Kidney epithelial cell (primary cell): Measurements from ENCODE around the gene ITPK1. TPM values are rescaled to one million over a fixed set of nuclear protein-coding genes. Genes with fewer than 3 reads are reported as not detected.

Experiments used
- DNase-seq: peaks from one replicate; pipeline ENCODE4 v3.0.0-alpha.2; 2010; ENCODE audit warnings: low read depth
- H3K27me3 ChIP-seq: 2 replicates; pipeline ENCODE4 v1.6.0; 2011; ENCODE audit warnings: low read length; ENCODE audit not compliant: control insufficient read depth, insufficient read depth
- H3K36me3 ChIP-seq: 2 replicates; pipeline ENCODE4 v1.5.1; 2011; ENCODE audit warnings: low read length; ENCODE audit not compliant: control insufficient read depth, insufficient read depth
- H3K4me3 ChIP-seq: 2 replicates; pipeline ENCODE4 v1.5.1; 2011; ENCODE audit warnings: low read depth, mild to moderate bottlenecking, control low read depth, low read length
- CTCF ChIP-seq: IDR thresholded peaks from 2 replicates; pipeline ENCODE4 v1.5.1; 2011; ENCODE audit warnings: mild to moderate bottlenecking, moderate library complexity, low read length, control low read depth, inconsistent platforms; ENCODE audit not compliant: insufficient read depth, poor library complexity, severe bottlenecking
- total RNA-seq: library from RNA; depleted of rRNA; stranded (reverse); fragments of >200 nt; gene quantifications from 2 replicates; pipeline ENCODE4 v1.2.3, GENCODE V29; 2015

The ITPK1 gene
- total RNA-seq, 1 donor from 2014 or later = 21.3 TPM

- Histone ChIP-seq H3K4me3 (no peak overlapping the region), H3K27me3 (no peaks in the 10 kb centered on the region), H3K36me3 (no peaks in the 10 kb centered on the region)
- no peak for DNase-seq
- no peak for TF ChIP-seq CTCF
These were observed 82.4 kb downstream of the ITPK1 start for GRCh38 chr14:93033084-93033982.

- TF ChIP-seq CTCF = no peak
These were observed 83.2 kb downstream of the ITPK1 start for GRCh38 chr14:93032421-93032936.

GRCh38 chr14:93031505-93032315 lies 84.0 kb downstream of the ITPK1 start:
- DNase-seq = no peak
- H3K36me3 ChIP-seq = no peaks in the 10 kb centered on the region
- H3K4me3 ChIP-seq = no peak overlapping the region
- no peak for TF ChIP-seq CTCF
- H3K27me3 ChIP-seq = no peaks in the 10 kb centered on the region

More at GRCh38 chr14:93032421-93032936, 83.2 kb downstream of the ITPK1 start:
- H3K4me3 ChIP-seq = no peak overlapping the region
- DNase-seq = no peak
- no peaks in the 10 kb centered on the region for H3K36me3 ChIP-seq
- no peaks in the 10 kb centered on the region for H3K27me3 ChIP-seq

- no peak for TF ChIP-seq CTCF
- Histone ChIP-seq H3K4me3 (no peak overlapping the region), H3K36me3 (no peaks in the 10 kb centered on the region), H3K27me3 (no peaks in the 10 kb centered on the region)
- no peak for DNase-seq
These were observed 85.0 kb downstream of the ITPK1 start for GRCh38 chr14:93030761-93031160.

- Histone ChIP-seq H3K36me3 (no peaks in the 10 kb centered on the region), H3K27me3 (no peaks in the 10 kb centered on the region), H3K4me3 (no peak overlapping the region)
- no peak for TF ChIP-seq CTCF
- no peak for DNase-seq
These were observed 85.7 kb downstream of the ITPK1 start for GRCh38 chr14:93029911-93030508.
